A549 (cell line): ENCODE results near the gene LTA. TPM values are rescaled to one million over a fixed set of nuclear protein-coding genes. Genes with fewer than 3 reads are reported as not detected.

Experiments
- ATAC-seq, 2 experiments: fragments of 200-7000 bp in 1 of 2; fragments of >200 bp in 1 of 2; cut with Nextera tagmentation in 1 of 2; cut with Tn5 transposase in 1 of 2; 3 replicates each; pipeline versions ENCODE4 v1.8.0 to v1.9.1; 2018 to 2020; ENCODE audit warnings: mild to moderate bottlenecking in 1 of 2, moderate library complexity in 1 of 2
- CTCF ChIA-PET: fragments of 300-600 bp; sonication (Branson Sonifier 250); formaldehyde crosslinking; extraction: SDS; loops from one replicate; lab custom pipeline; 2021; ENCODE audit warnings: antibody characterized with exemption, inconsistent platforms; lab: Yijun Ruan, JAX
- POLR2A ChIA-PET: fragments of 350-600 bp; formaldehyde crosslinking; extraction: SDS; loops from one replicate; lab custom pipeline; 2021; ENCODE audit warnings: antibody characterized with exemption, inconsistent platforms; lab: Yijun Ruan, JAX
- DNase-seq, 2 experiments: peaks; one replicate each; pipeline versions ENCODE4 v3.0.0 to v3.0.0-alpha.2; 2011 to 2016; ENCODE audit warnings: low read depth in 1 of 2, low spot score in 1 of 2
- FAIRE-seq: peaks from 2 replicates; lab custom pipeline; 2011; peaks lifted over from hg19 to GRCh38; lab: Jason Lieb, UNC
- H3K27ac ChIP-seq, 2 experiments: fragments of >200 bp; sonication (Bioruptor Twin); formaldehyde crosslinking; 3 replicates each; pipeline ENCODE4 v1.5.1; 2016 to 2017
- H3K4me1 ChIP-seq: fragments of >200 bp; sonication (Bioruptor Twin); formaldehyde crosslinking; 3 replicates; pipeline ENCODE4 v1.6.1; 2016
- H3K4me2 ChIP-seq: fragments of >200 bp; sonication (Bioruptor Twin); formaldehyde crosslinking; 3 replicates; pipeline ENCODE4 v1.6.1; 2016
- H3K4me3 ChIP-seq: fragments of >200 bp; sonication (Bioruptor Twin); formaldehyde crosslinking; 3 replicates; pipeline ENCODE4 v1.5.1; 2016
- H3K9me3 ChIP-seq: fragments of >200 bp; sonication (Bioruptor Twin); formaldehyde crosslinking; 3 replicates; pipeline ENCODE4 v1.6.1; 2016
- BCL3 ChIP-seq: fragments of >200 bp; sonication (Bioruptor Twin); formaldehyde crosslinking; IDR thresholded peaks from 3 replicates; pipeline ENCODE4 v1.6.1; 2016
- BHLHE40 ChIP-seq: IDR thresholded peaks from 2 replicates; pipeline ENCODE4 v1.6.1; 2012; ENCODE audit warnings: low read depth, low read length, inconsistent platforms
- CEBPB ChIP-seq, 2 experiments: fragments of >200 bp in 1 of 2; sonication (Bioruptor Twin) in 1 of 2; formaldehyde crosslinking in 1 of 2; IDR thresholded peaks; 2 replicates each; pipeline ENCODE4 v1.6.1; 2012 to 2016
- E2F6 ChIP-seq: IDR thresholded peaks from 2 replicates; pipeline ENCODE4 v1.6.1; 2012; ENCODE audit warnings: low read depth, borderline replicate concordance
- FOSB ChIP-seq: fragments of 250-450 bp; sonication (Bioruptor Pico); IDR thresholded peaks from 2 replicates; pipeline ENCODE4 v1.5.0; 2020; ENCODE audit warnings: mild to moderate bottlenecking, moderate library complexity
- FOSL2 ChIP-seq, 2 experiments: fragments of 450-650 bp in 1 of 2; fragments of >200 bp in 1 of 2; sonication (Bioruptor Twin) in 1 of 2; formaldehyde crosslinking; IDR thresholded peaks; 2 replicates each; pipeline versions ENCODE4 v1.5.0 to v1.6.1; 2016 to 2020; ENCODE audit warnings: mild to moderate bottlenecking in 1 of 2, moderate library complexity in 1 of 2
- FOXS1 ChIP-seq: fragments of 250-450 bp; sonication (Bioruptor Pico); IDR thresholded peaks from 2 replicates; pipeline ENCODE4 v1.5.0; 2020; ENCODE audit warnings: mild to moderate bottlenecking, moderate library complexity
- HES2 ChIP-seq: fragments of >200 bp; sonication (Bioruptor Twin); formaldehyde crosslinking; IDR thresholded peaks from 2 replicates; pipeline ENCODE4 v1.6.1; 2016
- JUN ChIP-seq, 2 experiments: fragments of >200 bp; sonication (Bioruptor Twin); formaldehyde crosslinking; IDR thresholded peaks; 2 replicates in 1 of 2; 3 replicates in 1 of 2; pipeline ENCODE4 v1.6.1; 2016 to 2017
- MAZ ChIP-seq: fragments of 150-350 bp; IDR thresholded peaks from 2 replicates; pipeline ENCODE4 v1.6.1; 2014; ENCODE audit warnings: antibody characterized with exemption, low read depth, low read length, borderline replicate concordance
- MYC ChIP-seq: IDR thresholded peaks from 2 replicates; pipeline ENCODE4 v1.6.1; 2012; ENCODE audit warnings: mild to moderate bottlenecking, inconsistent platforms, low read length, improper control_type of control experiment, borderline replicate concordance
- POLR2AphosphoS2 ChIP-seq: conservative IDR thresholded peaks from 2 replicates; pipeline ENCODE4 v1.6.1; 2012; ENCODE audit warnings: low read length, improper control_type of control experiment, inconsistent platforms
- SREBF2 ChIP-seq: fragments of 450-650 bp; IDR thresholded peaks from 2 replicates; pipeline ENCODE4 v1.6.1; 2014; ENCODE audit warnings: mild to moderate bottlenecking, moderate library complexity
- TP53 ChIP-seq: fragments of 250-450 bp; sonication (Bioruptor Pico); IDR thresholded peaks from 2 replicates; pipeline ENCODE4 v1.5.0; 2021; ENCODE audit warnings: mild to moderate bottlenecking, moderate library complexity
- ZC3H11A ChIP-seq: fragments of 450-650 bp; IDR thresholded peaks from 2 replicates; pipeline ENCODE4 v1.6.1; 2014; ENCODE audit warnings: antibody characterized with exemption, mild to moderate bottlenecking
- ZFP36 ChIP-seq: fragments of 450-650 bp; IDR thresholded peaks from 2 replicates; pipeline ENCODE4 v1.6.1; 2014; ENCODE audit warnings: borderline replicate concordance; ENCODE audit not compliant: partially characterized antibody
- WGBS: methylation state at CpG from one replicate; pipeline ENCODE4 v1.1.6; 2017; ENCODE audit errors: missing lambda C conversion rate; 5-methylcytosine and 5-hydroxymethylcytosine counted together
- polyA plus RNA-seq, 4 experiments: library from polyadenylated mRNA; depleted of rRNA in 3 of 4; stranded (reverse); fragments of >200 nt; fragmentation: RNase III in 1 of 4; extraction: RNeasy Plus Mini Kit Qiagen cat#74134 plus additional on column Dnase treatment in 1 of 4; gene quantifications; 2 replicates in 3 of 4; 3 replicates in 1 of 4; pipeline ENCODE4 v1.2.3, GENCODE V29; 2011 to 2017
- TF ChIP-seq, protein P1 (sequence below): fragments of 250-450 bp; sonication (Bioruptor Pico); IDR thresholded peaks from 2 replicates; pipeline ENCODE4 v1.5.0; 2021; ENCODE audit warnings: mild to moderate bottlenecking, moderate library complexity, borderline replicate concordance
- TF ChIP-seq, protein P2 (sequence below): fragments of 450-650 bp; IDR thresholded peaks from 2 replicates; pipeline ENCODE4 v1.6.1; 2014; ENCODE audit warnings: antibody characterized with exemption

LTA gene
- polyA plus RNA-seq, 2 of the 4 experiments (the other 2 are of a cell fraction) = 0.08 TPM; not detected in 1

- H3K27ac ChIP-seq = no peak overlapping the region
- POLR2A ChIA-PET = no interaction called here
- DNase-seq = no peak
- no peak for TF ChIP-seq HES2
- TF ChIP-seq BHLHE40 = no peak
- no peak for TF ChIP-seq FOSL2 (IDR thresholded peaks at IDR 0.05)
- no peak for TF ChIP-seq FOSL2 (CRISPR knock-in tag; IDR thresholded peaks at IDR 0.05)
- TF ChIP-seq BCL3 = no peak
- no peak for TF ChIP-seq E2F6
- TF ChIP-seq JUN (IDR thresholded peaks at IDR 0.05) = no peak
- TF ChIP-seq, all 56 proteins: peak for 0
- WGBS = 76% methylated on average over 2 of the region's 3 CpGs
- FAIRE-seq (no peak), ATAC-seq (no peak)
- H3K4me1 ChIP-seq = peaks cover 6% of the 10 kb centered on the region; the same call in 1 of the 3 replicates
- no peak overlapping the region for H3K4me2 ChIP-seq
- no peak overlapping the region for H3K4me3 ChIP-seq
- CTCF ChIA-PET = interaction anchor here (5.3 to 18.3 kb wide), 3 partner anchors 17 to 31 kb away, joined by 18 to 338 read pairs (median 56); partner anchors contain the start of genes ATP6V1G2, NCR3 and NFKBIL1
- H3K9me3 ChIP-seq = no peaks in the 10 kb centered on the region
These were observed 5.5 kb downstream of the LTA start for GRCh38 chr6:31577579-31577966.

DNA sequence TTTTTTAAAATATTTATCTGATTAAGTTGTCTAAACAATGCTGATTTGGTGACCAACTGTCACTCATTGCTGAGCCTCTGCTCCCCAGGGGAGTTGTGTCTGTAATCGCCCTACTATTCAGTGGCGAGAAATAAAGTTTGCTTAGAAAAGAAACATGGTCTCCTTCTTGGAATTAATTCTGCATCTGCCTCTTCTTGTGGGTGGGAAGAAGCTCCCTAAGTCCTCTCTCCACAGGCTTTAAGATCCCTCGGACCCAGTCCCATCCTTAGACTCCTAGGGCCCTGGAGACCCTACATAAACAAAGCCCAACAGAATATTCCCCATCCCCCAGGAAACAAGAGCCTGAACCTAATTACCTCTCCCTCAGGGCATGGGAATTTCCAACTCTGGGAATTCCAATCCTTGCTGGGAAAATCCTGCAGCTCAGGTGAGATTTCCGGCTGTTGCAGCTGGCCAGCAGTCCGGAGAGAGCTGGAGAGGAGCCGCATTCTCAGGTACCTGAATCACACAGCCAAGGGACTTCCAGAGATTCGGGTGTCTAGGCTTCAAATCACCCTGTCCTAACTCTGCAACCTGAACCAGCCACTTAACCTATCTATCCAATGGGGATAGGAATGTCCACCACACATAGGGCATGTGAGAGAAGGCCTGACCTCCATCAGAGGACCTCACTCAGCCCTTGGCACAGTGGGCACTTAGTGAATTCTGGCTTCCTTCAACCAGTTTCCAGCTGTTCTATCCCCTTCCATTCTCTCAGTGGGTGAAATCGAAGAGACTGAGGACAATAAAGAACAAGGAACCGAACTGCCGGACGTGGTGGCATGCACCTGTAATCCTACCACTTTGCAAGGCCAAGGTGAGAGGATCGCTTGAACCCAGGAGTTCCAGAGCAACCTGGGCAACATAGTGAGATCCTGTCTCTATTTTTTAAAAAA, 6.4 kb downstream of the LTA start:
- FAIRE-seq (no peak), DNase-seq (no peak), ATAC-seq (no peak)
- ChIA-PET POLR2A (no interaction called here), CTCF (interaction anchor here (3.2 to 18.3 kb wide), 4 partner anchors 9 to 32 kb away, joined by 18 to 338 read pairs (median 43); partner anchors contain the start of genes ATP6V1G2, LTA, NCR3 and NFKBIL1)
- 56% methylated on average over 12 of the region's 12 CpGs for WGBS
- H3K4me2 ChIP-seq = no peak overlapping the region
- TF ChIP-seq FOSL2 (IDR thresholded peaks at IDR 0.05) = no peak
- no peak for TF ChIP-seq FOSL2 (CRISPR knock-in tag; IDR thresholded peaks at IDR 0.05)
- no peak for TF ChIP-seq BCL3
- TF ChIP-seq ZFP36 = no peak
- TF ChIP-seq, protein P1, sequence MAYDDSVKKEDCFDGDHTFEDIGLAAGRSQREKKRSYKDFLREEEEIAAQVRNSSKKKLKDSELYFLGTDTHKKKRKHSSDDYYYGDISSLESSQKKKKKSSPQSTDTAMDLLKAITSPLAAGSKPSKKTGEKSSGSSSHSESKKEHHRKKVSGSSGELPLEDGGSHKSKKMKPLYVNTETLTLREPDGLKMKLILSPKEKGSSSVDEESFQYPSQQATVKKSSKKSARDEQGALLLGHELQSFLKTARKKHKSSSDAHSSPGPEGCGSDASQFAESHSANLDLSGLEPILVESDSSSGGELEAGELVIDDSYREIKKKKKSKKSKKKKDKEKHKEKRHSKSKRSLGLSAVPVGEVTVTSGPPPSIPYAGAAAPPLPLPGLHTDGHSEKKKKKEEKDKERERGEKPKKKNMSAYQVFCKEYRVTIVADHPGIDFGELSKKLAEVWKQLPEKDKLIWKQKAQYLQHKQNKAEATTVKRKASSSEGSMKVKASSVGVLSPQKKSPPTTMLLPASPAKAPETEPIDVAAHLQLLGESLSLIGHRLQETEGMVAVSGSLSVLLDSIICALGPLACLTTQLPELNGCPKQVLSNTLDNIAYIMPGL (CRISPR knock-in tag) = no peak
- no peak for TF ChIP-seq SREBF2
- no peak for TF ChIP-seq MAZ
- no peak for TF ChIP-seq ZC3H11A
- TF ChIP-seq FOSB (CRISPR knock-in tag) = no peak
- TF ChIP-seq, protein P2, sequence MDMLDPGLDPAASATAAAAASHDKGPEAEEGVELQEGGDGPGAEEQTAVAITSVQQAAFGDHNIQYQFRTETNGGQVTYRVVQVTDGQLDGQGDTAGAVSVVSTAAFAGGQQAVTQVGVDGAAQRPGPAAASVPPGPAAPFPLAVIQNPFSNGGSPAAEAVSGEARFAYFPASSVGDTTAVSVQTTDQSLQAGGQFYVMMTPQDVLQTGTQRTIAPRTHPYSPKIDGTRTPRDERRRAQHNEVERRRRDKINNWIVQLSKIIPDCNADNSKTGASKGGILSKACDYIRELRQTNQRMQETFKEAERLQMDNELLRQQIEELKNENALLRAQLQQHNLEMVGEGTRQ = no peak
- no peak for TF ChIP-seq FOXS1 (CRISPR knock-in tag)
- no peak for TF ChIP-seq MYC
- no peak for TF ChIP-seq CEBPB (IDR thresholded peaks at IDR 0.05)
- no peak for TF ChIP-seq POLR2AphosphoS2
- TF ChIP-seq TP53 (CRISPR knock-in tag) = no peak
- H3K9me3 ChIP-seq = no peaks in the 10 kb centered on the region
- no peak overlapping the region for H3K4me3 ChIP-seq
- H3K4me1 ChIP-seq = peaks cover 6% of the 10 kb centered on the region; the same call in 1 of the 3 replicates
- H3K27ac ChIP-seq = no peak overlapping the region
